H9 (cell line): ENCODE data around the gene GM2A. TPM values are rescaled to one million over a fixed set of nuclear protein-coding genes. Genes with fewer than 3 reads are reported as not detected.

ENCODE experiments used
- DNase-seq: peaks from one replicate; pipeline ENCODE4 v3.0.0-alpha.2; 2017
- H2AFZ ChIP-seq: one replicate; pipeline ENCODE4 v1.6.1; 2013; ENCODE audit warnings: mild to moderate bottlenecking, low read length, control low read depth, moderate library complexity
- H2AK5ac ChIP-seq: 2 replicates; pipeline ENCODE4 v1.6.1; 2013; ENCODE audit warnings: low read length, control low read depth, mixed read lengths; ENCODE audit not compliant: insufficient read length
- H2BK120ac ChIP-seq: one replicate; pipeline ENCODE4 v1.6.1; 2013; ENCODE audit warnings: low read depth, mild to moderate bottlenecking, low read length, control low read depth, inconsistent platforms; ENCODE audit not compliant: poor library complexity, severe bottlenecking
- H2BK12ac ChIP-seq: 2 replicates; pipeline ENCODE4 v1.6.1; 2013; ENCODE audit warnings: low read length, control low read depth, mixed read lengths, low read depth; ENCODE audit not compliant: insufficient read length
- H2BK15ac ChIP-seq: 2 replicates; pipeline ENCODE4 v1.6.1; 2013; ENCODE audit warnings: low read depth, low read length, control low read depth
- H2BK20ac ChIP-seq: one replicate; pipeline ENCODE4 v1.6.1; 2013; ENCODE audit warnings: low read depth, mild to moderate bottlenecking, low read length, control low read depth, inconsistent platforms; ENCODE audit not compliant: poor library complexity, severe bottlenecking
- H2BK5ac ChIP-seq: 2 replicates; pipeline ENCODE4 v1.6.1; 2013; ENCODE audit warnings: low read length, control low read depth, mixed read lengths; ENCODE audit not compliant: insufficient read length
- H3K14ac ChIP-seq: 2 replicates; pipeline ENCODE4 v1.6.1; 2013; ENCODE audit warnings: low read length, control low read depth; ENCODE audit not compliant: insufficient read depth
- H3K18ac ChIP-seq: 2 replicates; pipeline ENCODE4 v1.6.1; 2013; ENCODE audit warnings: low read depth, mild to moderate bottlenecking, mixed read lengths, low read length, control low read depth; ENCODE audit not compliant: insufficient read length
- H3K23ac ChIP-seq: 2 replicates; pipeline ENCODE4 v1.6.1; 2013; ENCODE audit warnings: low read length, control low read depth, mixed read lengths, low read depth; ENCODE audit not compliant: insufficient read length
- H3K23me2 ChIP-seq: 2 replicates; pipeline ENCODE4 v1.6.1; 2013; ENCODE audit warnings: low read depth, mild to moderate bottlenecking, mixed read lengths, low read length, control low read depth; ENCODE audit not compliant: insufficient read length, poor library complexity, severe bottlenecking
- H3K27ac ChIP-seq: 2 replicates; pipeline ENCODE4 v1.5.1; 2013; ENCODE audit warnings: low read length, control low read depth, mixed read lengths, low read depth; ENCODE audit not compliant: insufficient read length
- H3K27me3 ChIP-seq: 2 replicates; pipeline ENCODE4 v1.6.1; 2013; ENCODE audit warnings: low read length, control low read depth, inconsistent platforms; ENCODE audit not compliant: insufficient read depth
- H3K4ac ChIP-seq: 2 replicates; pipeline ENCODE4 v1.6.1; 2013; ENCODE audit warnings: low read depth, mild to moderate bottlenecking, control low read depth, inconsistent platforms, low read length, moderate library complexity
- H3K4me1 ChIP-seq: 2 replicates; pipeline ENCODE4 v1.6.1; 2013; ENCODE audit warnings: low read length, control low read depth, inconsistent platforms; ENCODE audit not compliant: insufficient read depth
- H3K4me2 ChIP-seq: 2 replicates; pipeline ENCODE4 v1.6.1; 2013; ENCODE audit warnings: low read length, control low read depth, mixed read lengths; ENCODE audit not compliant: insufficient read length, insufficient read depth
- H3K56ac ChIP-seq: 2 replicates; pipeline ENCODE4 v1.6.1; 2013; ENCODE audit warnings: low read depth, mild to moderate bottlenecking, mixed read lengths, low read length, control low read depth; ENCODE audit not compliant: insufficient read length
- H3K79me1 ChIP-seq: 2 replicates; pipeline ENCODE4 v1.6.1; 2013; ENCODE audit warnings: low read depth, mild to moderate bottlenecking, moderate library complexity, low read length, control low read depth, inconsistent platforms; ENCODE audit not compliant: insufficient read depth, poor library complexity, severe bottlenecking
- H3K79me2 ChIP-seq: 2 replicates; pipeline ENCODE4 v1.6.1; 2013; ENCODE audit warnings: low read length, control low read depth, inconsistent platforms; ENCODE audit not compliant: insufficient read depth
- H3K9ac ChIP-seq: 2 replicates; pipeline ENCODE4 v1.6.1; 2013; ENCODE audit warnings: low read length, control low read depth, mixed read lengths; ENCODE audit not compliant: insufficient read length; ENCODE audit errors: extremely low read depth
- H3K9me3 ChIP-seq: one replicate; pipeline ENCODE4 v1.6.1; 2013; ENCODE audit warnings: low read depth, low read length, inconsistent platforms; ENCODE audit not compliant: control insufficient read depth
- H3T11ph ChIP-seq: one replicate; pipeline ENCODE4 v1.6.1; 2013; ENCODE audit warnings: mild to moderate bottlenecking, low read length, control low read depth, inconsistent platforms
- H4K20me1 ChIP-seq: one replicate; pipeline ENCODE4 v1.6.1; 2013; ENCODE audit not compliant: control insufficient read depth, insufficient read length, insufficient read depth
- H4K5ac ChIP-seq: 2 replicates; pipeline ENCODE4 v1.6.1; 2013; ENCODE audit warnings: low read depth, mild to moderate bottlenecking, mixed read lengths, low read length, control low read depth; ENCODE audit not compliant: insufficient read length
- H4K8ac ChIP-seq: replicated peaks from 2 replicates; pipeline ENCODE4 v1.6.1; 2013; ENCODE audit warnings: low read length, control low read depth, mixed read lengths, low read depth; ENCODE audit not compliant: insufficient read length
- H4K91ac ChIP-seq: 2 replicates; pipeline ENCODE4 v1.6.1; 2013; ENCODE audit warnings: low read depth, mild to moderate bottlenecking, moderate library complexity, mixed read lengths, low read length, control low read depth; ENCODE audit not compliant: insufficient read length
- H3K27ac Mint-ChIP-seq, 3 experiments: 2 replicates in 2 of 3; 3 replicates in 1 of 3; pipeline ENCODE4 v1.8.0; 2020 to 2021; ENCODE audit warnings: mixed read lengths in 3 of 3, mild to moderate bottlenecking in 1 of 3, moderate library complexity in 1 of 3
- H3K27me3 Mint-ChIP-seq: 2 replicates; pipeline ENCODE4 v1.8.0; 2021; ENCODE audit warnings: low read depth, mild to moderate bottlenecking, moderate library complexity, mixed read lengths
- H3K36me3 Mint-ChIP-seq, 3 experiments: 2 replicates in 2 of 3; 3 replicates in 1 of 3; pipeline ENCODE4 v1.8.0; 2020 to 2021; ENCODE audit warnings: low read depth in 3 of 3, mixed read lengths in 3 of 3; ENCODE audit not compliant: insufficient read depth in 1 of 3
- H3K4me1 Mint-ChIP-seq, 2 experiments: 2 replicates each; pipeline ENCODE4 v1.8.0; 2020; ENCODE audit warnings: mixed read lengths in 2 of 2
- H3K4me3 Mint-ChIP-seq, 2 experiments: 2 replicates in 1 of 2; 3 replicates in 1 of 2; pipeline ENCODE4 v1.8.0; 2020 to 2021; ENCODE audit warnings: mild to moderate bottlenecking in 2 of 2, mixed read lengths in 2 of 2, moderate library complexity in 1 of 2
- H3K9me3 Mint-ChIP-seq, 2 experiments: 2 replicates in 1 of 2; 3 replicates in 1 of 2; pipeline ENCODE4 v1.8.0; 2020; ENCODE audit warnings: mild to moderate bottlenecking in 2 of 2, mixed read lengths in 2 of 2, moderate library complexity in 1 of 2
- CTCF ChIP-seq: fragments of 200-600 bp; sonication (generic); conservative IDR thresholded peaks from 3 replicates; pipeline ENCODE4 v1.8.0; 2021; ENCODE audit warnings: antibody characterized with exemption, mild to moderate bottlenecking
- WGBS: extraction: QIAGEN DNeasy Blood & Tissue Kit; methylation state at CpG from one replicate; pipeline ENCODE4 v1.1.7; 2013; ENCODE audit warnings: missing lambda C conversion rate, low lambda C conversion rate, mixed read lengths; ENCODE audit not compliant: insufficient read length; ENCODE audit errors: extremely low coverage; 5-methylcytosine and 5-hydroxymethylcytosine counted together
- total RNA-seq: library from RNA; stranded (reverse); gene quantifications from 2 replicates; pipeline ENCODE4 v1.2.1, GENCODE V29; 2021

The GM2A gene
- total RNA-seq, 1 experiment from 2014 or later = 27.8 TPM

- Histone ChIP-seq H3K4ac (no peak overlapping the region), H2BK15ac (no peak overlapping the region), H3K14ac (no peak overlapping the region; the same call in 1 of the 2 replicates), H3K18ac (no peak overlapping the region), H3K23ac (no peak overlapping the region), H4K20me1 (no peaks in the 10 kb centered on the region), H4K5ac (no peak overlapping the region), H2BK12ac (no peak overlapping the region), H2AK5ac (no peak overlapping the region), H3K23me2 (no peaks in the 10 kb centered on the region), H2BK5ac (no peak overlapping the region), H3K9me3 (no peaks in the 10 kb centered on the region), H3T11ph (no peak overlapping the region), H3K79me2 (no peaks in the 10 kb centered on the region), H3K79me1 (no peaks in the 10 kb centered on the region), H4K91ac (no peak overlapping the region), H3K4me1 (no peaks in the 10 kb centered on the region), H3K27ac (no peak overlapping the region), H3K9ac (no peak overlapping the region), H4K8ac (no peak overlapping the region), H3K4me2 (no peak overlapping the region), H2BK120ac (no peak overlapping the region), H3K56ac (no peak overlapping the region), H2BK20ac (no peak overlapping the region), H3K27me3 (no peaks in the 10 kb centered on the region), H2AFZ (no peak overlapping the region)
- peaks cover 3% of the 10 kb centered on the region for H3K27me3 Mint-ChIP-seq
- no peak for DNase-seq
- WGBS = no CpG with 5 or more reads among the region's 7 CpGs
- peaks cover 13 to 16% of the 10 kb centered on the region in 2 experiments for H3K4me1 Mint-ChIP-seq
- no peaks in the 10 kb centered on the region for H3K9me3 Mint-ChIP-seq
- no peak overlapping the region for H3K27ac Mint-ChIP-seq
- no peak for TF ChIP-seq CTCF
- no peaks in the 10 kb centered on the region; a peak in 1 of 7 replicates for H3K36me3 Mint-ChIP-seq
- no peak overlapping the region for H3K4me3 Mint-ChIP-seq
Measured at GRCh38 chr5:151295791-151296477, 42.9 kb downstream of the GM2A start.
